ENCODE data around the gene STXBP2.

Gene STXBP2

DNA sequence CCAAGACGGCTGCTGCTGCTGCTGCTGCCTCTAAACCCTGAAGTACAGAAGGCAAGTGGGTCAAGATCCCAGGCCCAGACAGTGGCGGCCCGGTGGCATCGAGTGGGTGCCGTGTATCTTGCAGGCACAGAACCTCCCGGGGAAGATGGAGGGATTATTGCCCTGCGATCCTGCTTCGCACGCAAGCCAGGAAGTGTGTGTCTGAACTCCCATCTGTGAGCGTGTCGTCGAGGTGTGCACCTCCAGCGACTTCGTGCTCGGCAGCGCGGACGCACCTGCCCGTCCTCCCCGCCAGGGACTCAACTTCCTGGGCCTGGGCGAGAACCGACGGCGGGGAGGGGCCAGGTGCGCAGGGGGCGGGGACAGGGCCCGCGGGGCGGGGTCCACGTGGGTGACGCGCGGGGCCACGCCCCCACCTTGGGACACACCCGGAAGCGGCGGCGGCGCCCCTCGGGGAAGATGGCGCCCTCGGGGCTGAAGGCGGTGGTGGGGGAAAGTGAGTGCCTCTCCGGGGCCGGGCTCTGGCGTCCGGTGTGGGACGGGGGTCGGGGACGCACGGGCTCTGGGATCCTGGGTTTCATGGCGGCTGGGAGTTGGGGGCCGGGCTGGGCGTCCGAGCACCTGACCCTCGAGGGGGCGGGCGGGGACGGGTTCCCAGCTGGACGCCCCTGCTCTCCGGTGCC, at the start of gene STXBP2:
Gene STXBP2, plus strand, starts transcription at position 420 of the 683 bp plus-strand sequence. Its CDS starts 40 bp downstream, at position 460.
- peak; percentile 93 for DNase-seq

DNA sequence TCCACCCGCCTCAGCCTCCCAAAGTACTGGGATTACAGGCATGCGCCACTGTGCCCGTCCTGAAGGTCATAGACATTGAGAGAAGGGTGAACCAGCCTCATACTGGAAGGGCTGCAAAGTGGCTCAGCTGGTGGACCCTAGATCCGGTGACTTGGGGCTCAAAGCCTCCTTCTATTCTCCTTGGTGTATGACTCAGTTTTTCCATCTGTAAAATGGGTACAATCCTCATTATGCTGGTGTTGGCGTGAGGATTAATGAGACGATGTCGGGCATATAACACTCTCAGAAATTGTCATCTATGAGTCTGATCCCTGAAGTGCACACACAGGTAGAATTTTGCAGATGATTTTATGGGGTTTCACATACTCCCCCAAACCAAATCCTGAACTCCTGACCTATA, 47.1 kb upstream of the STXBP2 start:
- no peak for DNase-seq

DNA sequence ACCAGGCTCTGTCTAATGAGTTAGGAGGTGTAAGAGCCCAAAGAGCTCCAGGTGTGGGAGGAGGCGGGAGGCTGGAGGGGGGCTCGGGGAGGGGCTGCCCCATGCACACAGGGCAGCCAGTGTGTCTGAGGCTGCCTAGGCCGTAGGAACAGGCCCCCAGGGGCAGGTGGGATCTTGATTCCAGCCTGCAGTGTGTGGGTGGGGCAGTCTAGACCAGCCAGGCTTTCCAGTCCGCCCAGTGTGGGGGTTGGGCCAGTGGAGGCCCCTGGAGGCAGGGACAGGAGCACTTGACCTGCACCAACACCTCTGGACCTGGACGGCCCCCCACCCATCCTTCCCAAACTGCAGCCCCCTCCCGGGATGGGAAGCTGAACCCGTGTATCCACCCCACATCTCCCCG, 46.7 kb upstream of the STXBP2 start:
- no peak for DNase-seq

- DNase-seq: peak; percentile 31
These were observed 41.3 kb upstream of the STXBP2 start, which contains the start of gene CAMSAP3 for GRCh38 chr19:7595466-7596133. Gene CAMSAP3, plus strand, starts transcription at chr19:7595863. Its CDS starts 140 bp downstream, at chr19:7596003.

GRCh38 chr19:7596211-7596937, 40.5 kb upstream of the STXBP2 start:
- no peak for DNase-seq

DNA sequence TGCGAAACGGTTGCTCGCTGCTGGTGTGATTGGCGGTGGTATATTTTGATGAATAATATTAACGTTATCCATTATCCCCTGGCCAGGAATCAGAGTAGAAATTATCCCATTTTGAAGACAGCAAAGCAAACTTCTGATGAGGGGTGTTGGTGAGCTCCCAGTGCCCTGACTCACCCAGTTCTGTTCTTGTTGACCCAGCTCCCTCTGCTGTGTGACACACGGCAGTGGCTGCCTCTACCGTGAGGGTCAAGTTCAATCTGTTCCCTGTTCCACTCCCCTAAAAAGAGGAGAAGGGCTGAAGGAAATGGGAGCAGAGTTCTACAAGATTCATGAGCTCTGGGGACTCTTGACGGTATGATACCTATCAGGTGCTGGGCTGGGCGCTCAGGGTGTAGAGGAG, 39.2 kb upstream of the STXBP2 start:
- DNase-seq: no peak

GRCh38 chr19:7598180-7598579, 38.7 kb upstream of the STXBP2 start:
- DNase-seq: no peak

DNA sequence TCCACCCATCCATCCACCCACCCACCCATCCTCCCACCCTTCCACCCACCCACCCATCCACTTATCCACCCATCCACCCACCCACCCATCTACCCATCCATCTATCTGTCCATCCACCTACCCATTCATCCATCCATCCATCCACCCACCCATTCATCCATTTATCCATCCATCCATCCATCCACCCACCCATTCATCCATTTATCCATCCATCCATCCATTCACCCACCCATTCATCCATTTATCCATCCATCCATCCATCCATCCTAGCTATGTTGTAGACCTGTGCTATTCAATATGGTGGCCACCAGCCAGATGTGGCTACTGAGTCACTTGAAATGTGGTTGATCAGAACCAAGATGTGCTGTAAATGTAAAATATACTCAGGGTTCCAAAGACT, 36.2 kb upstream of the STXBP2 start:
- no peak for DNase-seq

GRCh38 chr19:7602240-7602934, 34.5 kb upstream of the STXBP2 start:
- DNase-seq: no peak

GRCh38 chr19:7602935-7603497, 33.9 kb upstream of the STXBP2 start:
- DNase-seq: no peak

- no peak for DNase-seq
These were observed 33.0 kb upstream of the STXBP2 start for GRCh38 chr19:7603919-7604318.

DNA sequence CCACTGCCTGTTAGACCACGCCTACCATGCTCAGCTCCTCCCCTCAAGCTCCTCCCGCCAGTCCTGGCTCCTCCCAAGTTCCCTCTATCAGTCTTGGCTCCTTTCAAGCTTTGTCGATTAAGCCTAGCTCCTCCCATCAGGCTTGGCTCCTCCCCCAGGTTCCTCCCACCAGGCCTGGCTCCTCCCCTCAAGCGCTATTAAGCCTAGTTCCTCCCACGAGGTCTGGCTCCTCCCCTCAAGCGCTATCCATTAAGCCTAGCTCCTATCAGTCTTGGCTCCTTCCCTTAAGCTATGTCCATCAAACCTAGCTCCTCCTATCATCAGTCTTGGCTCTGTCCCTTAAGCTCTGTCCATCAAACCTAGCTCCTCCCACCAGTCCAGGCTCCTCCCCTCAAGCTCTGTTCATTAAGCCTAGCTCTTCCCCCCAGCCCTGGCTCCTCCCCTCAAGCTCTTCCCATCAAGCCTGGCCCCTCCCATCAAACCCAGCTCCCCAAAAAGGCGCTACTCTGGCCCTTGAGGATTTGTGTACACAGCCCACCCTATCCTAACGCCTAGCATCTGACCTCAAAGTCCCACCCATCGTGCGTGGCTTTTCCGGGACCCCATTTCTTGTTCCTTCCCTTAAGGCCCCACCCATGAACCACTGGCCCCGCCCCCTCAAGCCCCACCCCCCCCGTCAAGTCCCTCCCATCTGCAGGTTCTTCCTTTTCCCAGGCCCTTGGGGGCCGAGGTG, 31.3 kb upstream of the STXBP2 start:
- DNase-seq: no peak

GRCh38 chr19:7606289-7606688, 30.6 kb upstream of the STXBP2 start:
- DNase-seq: no peak

- DNase-seq: no peak
These were observed 29.6 kb upstream of the STXBP2 start for GRCh38 chr19:7607212-7607873.

DNA sequence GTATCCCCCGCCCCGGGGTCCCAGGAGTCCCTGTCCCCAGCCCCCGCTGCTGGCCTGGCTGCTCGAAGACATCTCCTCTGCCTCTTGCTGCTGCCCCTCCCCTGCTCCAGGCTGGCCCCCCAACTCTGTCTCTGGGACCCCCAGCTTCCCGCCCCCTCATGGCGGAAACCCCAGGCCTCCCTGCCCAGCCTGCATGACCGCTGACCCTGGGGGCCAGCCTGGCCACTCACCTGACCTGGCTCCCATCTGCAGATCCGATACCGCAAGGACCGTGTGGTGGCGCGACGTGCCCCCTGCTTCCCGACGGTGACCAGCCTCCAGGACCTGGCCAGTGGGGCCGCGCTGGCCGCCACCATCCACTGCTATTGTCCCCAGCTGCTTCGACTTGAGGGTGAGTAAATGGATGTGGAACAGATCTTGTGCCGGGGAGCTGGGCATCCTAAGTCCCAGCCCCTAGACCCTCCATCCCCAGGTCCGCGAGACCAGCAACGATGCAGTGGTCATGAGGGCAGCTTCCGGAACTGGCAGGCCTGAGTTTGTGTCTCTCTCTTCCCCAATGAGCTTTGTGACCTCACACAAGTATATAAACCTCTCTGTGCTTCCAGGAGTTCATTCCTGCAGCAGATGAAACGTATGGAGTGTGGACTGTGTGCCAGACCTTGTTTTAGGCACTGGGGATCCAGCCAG, 28.9 kb upstream of the STXBP2 start:
- DNase-seq: no peak

- no peak for DNase-seq
These were observed 26.2 kb upstream of the STXBP2 start for GRCh38 chr19:7610491-7611240.

GRCh38 chr19:7611541-7612279, 25.2 kb upstream of the STXBP2 start:
- no peak for DNase-seq

DNA sequence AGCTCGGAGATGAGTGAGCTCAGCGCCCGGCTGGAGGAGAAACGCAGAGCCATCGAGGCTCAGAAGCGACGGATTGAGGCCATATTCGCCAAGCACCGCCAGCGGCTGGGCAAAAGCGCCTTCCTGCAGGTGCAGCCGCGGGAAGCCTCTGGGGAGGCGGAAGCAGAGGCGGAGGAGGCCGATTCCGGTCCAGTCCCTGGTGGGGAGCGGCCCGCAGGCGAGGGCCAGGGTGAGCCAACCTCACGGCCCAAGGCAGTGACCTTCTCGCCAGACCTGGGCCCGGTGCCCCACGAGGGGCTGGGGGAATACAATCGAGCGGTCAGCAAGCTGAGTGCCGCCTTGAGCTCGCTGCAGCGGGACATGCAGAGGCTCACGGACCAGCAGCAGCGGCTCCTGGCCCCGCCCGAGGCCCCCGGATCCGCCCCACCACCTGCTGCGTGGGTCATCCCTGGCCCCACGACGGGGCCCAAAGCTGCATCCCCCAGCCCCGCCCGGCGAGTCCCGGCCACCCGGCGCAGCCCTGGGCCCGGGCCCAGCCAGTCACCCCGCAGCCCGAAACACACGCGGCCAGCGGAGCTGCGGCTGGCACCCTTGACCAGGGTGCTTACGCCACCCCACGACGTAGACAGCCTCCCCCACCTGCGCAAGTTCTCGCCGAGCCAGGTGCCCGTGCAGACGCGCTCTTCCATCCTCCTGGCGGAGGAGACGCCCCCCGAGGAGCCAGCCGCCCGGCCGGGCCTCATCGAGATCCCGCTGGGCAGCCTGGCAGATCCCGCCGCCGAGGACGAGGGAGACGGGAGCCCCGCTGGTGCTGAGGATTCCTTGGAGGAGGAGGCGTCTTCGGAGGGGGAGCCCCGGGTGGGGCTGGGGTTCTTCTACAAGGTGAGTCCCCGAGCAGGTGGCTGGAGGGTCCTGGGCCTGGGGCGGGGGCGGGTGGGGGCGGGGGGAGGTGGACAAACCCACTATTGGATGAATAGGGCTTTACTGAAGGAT, 24.3 kb upstream of the STXBP2 start:
- no peak for DNase-seq
